Measurements from ENCODE around the gene CELF4.

Gene CELF4

GRCh38 chr18:37320317-37320716 is 245.3 kb downstream of the CELF4 start:
- Histone ChIP-seq H3K27ac (no peak overlapping the region), H3K9me3 (ENCODE audit: control insufficient read depth, low read length) (no peaks in the 10 kb centered on the region), H3K79me2 (no peaks in the 10 kb centered on the region), H3K4me1 (no peaks in the 10 kb centered on the region), H3K4me2 (ENCODE audit: low read length) (no peak overlapping the region), H3K4me3 (ENCODE audit: low read depth, low read length) (no peak overlapping the region), H3K36me3 (ENCODE audit: control insufficient read depth, insufficient read depth, low read length) (no peaks in the 10 kb centered on the region), H3K9ac (no peak overlapping the region), H3K27me3 (ENCODE audit: control insufficient read depth, insufficient read depth, low read length) (no peaks in the 10 kb centered on the region), H2AFZ (no peak overlapping the region)
- TF ChIP-seq CTCF (IDR thresholded peaks at IDR 0.05) = no peak

GRCh38 chr18:37318360-37319355 is 246.9 kb downstream of the CELF4 start:
- H3K4me1 ChIP-seq = no peaks in the 10 kb centered on the region
- no peaks in the 10 kb centered on the region for H3K9me3 ChIP-seq (ENCODE audit: control insufficient read depth, low read length)
- TF ChIP-seq CTCF (IDR thresholded peaks at IDR 0.05) = no peak
- H3K4me2 ChIP-seq (ENCODE audit: low read length) = no peak overlapping the region
- H3K79me2 ChIP-seq = no peaks in the 10 kb centered on the region
- H3K36me3 ChIP-seq (ENCODE audit: control insufficient read depth, insufficient read depth, low read length) = no peaks in the 10 kb centered on the region
- no peak overlapping the region for H3K9ac ChIP-seq
- H3K4me3 ChIP-seq (ENCODE audit: low read depth, low read length) = no peak overlapping the region
- no peak overlapping the region for H2AFZ ChIP-seq
- H3K27me3 ChIP-seq (ENCODE audit: control insufficient read depth, insufficient read depth, low read length) = no peaks in the 10 kb centered on the region
- H3K27ac ChIP-seq = no peak overlapping the region

DNA sequence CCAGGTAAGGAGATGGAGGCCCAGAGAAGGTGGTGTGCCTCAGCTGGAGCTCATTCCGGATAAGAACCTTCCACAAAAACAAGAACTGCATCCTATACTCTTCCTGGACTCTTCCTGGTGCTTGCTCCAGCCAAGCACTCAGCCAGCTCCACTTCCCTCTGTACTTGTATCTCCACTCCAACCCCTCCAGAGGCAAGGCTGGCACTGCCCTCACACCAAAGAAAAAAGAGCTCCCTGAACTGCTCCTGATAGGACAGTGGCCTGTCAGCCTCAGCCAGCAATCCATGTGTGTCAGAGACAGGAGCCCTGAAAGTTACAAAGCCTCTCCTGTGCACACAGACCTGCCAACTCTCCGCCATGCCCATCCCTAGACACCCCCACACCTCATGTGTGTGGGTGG is 248.1 kb downstream of the CELF4 start:
- no peaks in the 10 kb centered on the region for H3K36me3 ChIP-seq (ENCODE audit: control insufficient read depth, insufficient read depth, low read length)
- H3K9me3 ChIP-seq (ENCODE audit: control insufficient read depth, low read length) = no peaks in the 10 kb centered on the region
- no peak overlapping the region for H2AFZ ChIP-seq
- H3K4me1 ChIP-seq = no peaks in the 10 kb centered on the region
- TF ChIP-seq CTCF (IDR thresholded peaks at IDR 0.05) = no peak
- no peak overlapping the region for H3K27ac ChIP-seq
- H3K4me2 ChIP-seq (ENCODE audit: low read length) = no peak overlapping the region
- H3K79me2 ChIP-seq = no peaks in the 10 kb centered on the region
- H3K27me3 ChIP-seq (ENCODE audit: control insufficient read depth, insufficient read depth, low read length) = no peaks in the 10 kb centered on the region
- no peak overlapping the region for H3K4me3 ChIP-seq (ENCODE audit: low read depth, low read length)
- H3K9ac ChIP-seq = no peak overlapping the region

GRCh38 chr18:37316468-37316867 is 249.1 kb downstream of the CELF4 start:
- Histone ChIP-seq H3K27me3 (ENCODE audit: control insufficient read depth, insufficient read depth, low read length) (no peaks in the 10 kb centered on the region), H3K36me3 (ENCODE audit: control insufficient read depth, insufficient read depth, low read length) (no peaks in the 10 kb centered on the region), H2AFZ (no peak overlapping the region), H3K79me2 (no peaks in the 10 kb centered on the region), H3K9me3 (ENCODE audit: control insufficient read depth, low read length) (no peaks in the 10 kb centered on the region), H3K27ac (no peak overlapping the region), H3K4me2 (ENCODE audit: low read length) (no peak overlapping the region), H3K4me1 (no peaks in the 10 kb centered on the region), H3K4me3 (ENCODE audit: low read depth, low read length) (no peak overlapping the region), H3K9ac (no peak overlapping the region)
- TF ChIP-seq CTCF (IDR thresholded peaks at IDR 0.05) = no peak
